Upper lobe of right lung (tissue), 1 donor: Measurements from ENCODE around the gene GRIA4. TPM values are rescaled to one million over a fixed set of nuclear protein-coding genes. Genes with fewer than 3 reads are reported as not detected.

Source experiments
- ATAC-seq: fragments of 200-7000 bp; cut with Tn5 transposase; one replicate; pipeline ENCODE4 v1.9.1; 2020; ENCODE audit warnings: mild to moderate bottlenecking, moderate library complexity
- DNase-seq: peaks from one replicate; pipeline ENCODE4 v3.0.0-alpha.2; 2020
- H3K27ac ChIP-seq: fragments of 200-600 bp; one replicate; pipeline ENCODE4 v1.8.0; 2022
- H3K27me3 ChIP-seq: fragments of 200-600 bp; one replicate; pipeline ENCODE4 v1.8.0; 2022; ENCODE audit warnings: mild to moderate bottlenecking
- H3K36me3 ChIP-seq: fragments of 200-600 bp; one replicate; pipeline ENCODE4 v1.8.0; 2022
- H3K4me1 ChIP-seq: fragments of 200-600 bp; one replicate; pipeline ENCODE4 v1.8.0; 2022
- H3K4me3 ChIP-seq: fragments of 200-600 bp; one replicate; pipeline ENCODE4 v1.8.0; 2022; ENCODE audit warnings: mild to moderate bottlenecking
- H3K9me3 ChIP-seq: fragments of 200-600 bp; one replicate; pipeline ENCODE4 v1.8.0; 2022
- intact Hi-C: fragments of 100-400 bp; cut with DNase I; formaldehyde crosslinking; loops from one replicate; pipeline ENCODE4 v1.11.0; 2022
- total RNA-seq: library from RNA; stranded (reverse); fragmentation: NEBNext Ultra II Directional; extraction: Animal tissue kit (Norgen Biotek cat#: 25700); gene quantifications from one replicate; pipeline ENCODE4 v1.2.1, GENCODE V29; 2021
- TF ChIP-seq, protein P1 (sequence below): fragments of 200-600 bp; IDR thresholded peaks from one replicate; pipeline ENCODE4 v1.8.0; 2022; ENCODE audit warnings: antibody characterized with exemption
- donor health status: DM: no; HTN: yes; CAD: no; lungs with severe emphysema.

The GRIA4 gene
- total RNA-seq, 1 donor from 2014 or later: not detected

DNA sequence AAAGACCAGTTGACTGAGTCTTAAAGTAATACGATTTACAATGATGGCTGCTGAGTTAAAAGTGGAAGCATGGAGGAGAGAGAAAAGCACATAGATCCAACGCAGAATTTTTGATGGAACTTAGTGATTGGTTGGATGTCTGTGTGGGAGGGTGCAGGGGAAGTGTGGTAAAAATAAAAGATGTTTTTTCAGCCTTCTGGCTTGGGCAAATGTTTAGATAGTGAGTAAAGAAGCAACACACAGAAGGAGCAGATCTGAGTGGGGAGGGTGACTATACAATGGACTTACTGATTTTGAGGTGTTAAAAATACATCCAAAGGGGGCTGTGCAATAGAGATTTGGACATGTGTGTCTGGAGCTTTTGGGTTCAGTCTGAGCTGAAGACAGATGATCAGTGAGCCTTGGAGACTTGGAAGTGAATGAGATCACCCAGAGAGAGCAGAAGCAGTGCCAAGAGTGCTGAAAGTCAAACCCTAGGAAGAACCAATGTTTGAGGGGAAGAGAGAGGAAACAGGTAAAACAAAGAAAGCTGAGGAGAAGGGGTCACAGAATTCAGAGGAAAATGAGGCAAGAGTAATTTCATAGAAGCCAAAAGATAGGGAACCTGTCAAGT is 8.6 kb downstream of the GRIA4 start:
- no peaks in the 10 kb centered on the region for H3K4me1 ChIP-seq
- TF ChIP-seq, protein P1, sequence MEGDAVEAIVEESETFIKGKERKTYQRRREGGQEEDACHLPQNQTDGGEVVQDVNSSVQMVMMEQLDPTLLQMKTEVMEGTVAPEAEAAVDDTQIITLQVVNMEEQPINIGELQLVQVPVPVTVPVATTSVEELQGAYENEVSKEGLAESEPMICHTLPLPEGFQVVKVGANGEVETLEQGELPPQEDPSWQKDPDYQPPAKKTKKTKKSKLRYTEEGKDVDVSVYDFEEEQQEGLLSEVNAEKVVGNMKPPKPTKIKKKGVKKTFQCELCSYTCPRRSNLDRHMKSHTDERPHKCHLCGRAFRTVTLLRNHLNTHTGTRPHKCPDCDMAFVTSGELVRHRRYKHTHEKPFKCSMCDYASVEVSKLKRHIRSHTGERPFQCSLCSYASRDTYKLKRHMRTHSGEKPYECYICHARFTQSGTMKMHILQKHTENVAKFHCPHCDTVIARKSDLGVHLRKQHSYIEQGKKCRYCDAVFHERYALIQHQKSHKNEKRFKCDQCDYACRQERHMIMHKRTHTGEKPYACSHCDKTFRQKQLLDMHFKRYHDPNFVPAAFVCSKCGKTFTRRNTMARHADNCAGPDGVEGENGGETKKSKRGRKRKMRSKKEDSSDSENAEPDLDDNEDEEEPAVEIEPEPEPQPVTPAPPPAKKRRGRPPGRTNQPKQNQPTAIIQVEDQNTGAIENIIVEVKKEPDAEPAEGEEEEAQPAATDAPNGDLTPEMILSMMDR: no peak
- intact Hi-C loops: no loop called here
- H3K27me3 ChIP-seq: no peaks in the 10 kb centered on the region
- no peaks in the 10 kb centered on the region for H3K36me3 ChIP-seq
- DNase-seq (no peak), ATAC-seq (no peak)
- no peaks in the 10 kb centered on the region for H3K9me3 ChIP-seq
- H3K27ac ChIP-seq: no peak overlapping the region
- no peak overlapping the region for H3K4me3 ChIP-seq

DNA sequence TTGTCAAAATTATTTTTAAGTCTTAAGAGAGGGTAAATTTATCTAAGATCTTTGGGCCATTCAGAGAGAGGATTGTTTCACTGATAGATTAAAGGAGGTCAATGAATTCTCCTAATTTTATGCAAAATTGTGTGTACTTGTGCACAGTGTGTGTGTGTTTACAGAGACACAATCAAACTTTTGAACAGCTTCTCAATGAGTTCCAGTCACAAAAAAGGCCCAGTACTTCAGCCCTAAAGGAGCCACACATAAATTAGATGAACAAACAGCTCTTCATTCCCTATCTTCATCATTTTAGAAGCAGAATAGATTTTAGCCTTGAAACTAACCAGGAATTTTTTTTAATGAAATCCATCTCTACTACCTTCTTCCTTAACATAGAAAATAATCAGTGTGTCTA is 9.7 kb downstream of the GRIA4 start:
- DNase-seq (no peak), ATAC-seq (no peak)
- no peaks in the 10 kb centered on the region for H3K9me3 ChIP-seq
- intact Hi-C loops: no loop called here
- H3K27me3 ChIP-seq: no peaks in the 10 kb centered on the region
- no peak overlapping the region for H3K27ac ChIP-seq
- H3K4me3 ChIP-seq: no peak overlapping the region
- TF ChIP-seq, protein P1: no peak
- H3K36me3 ChIP-seq: no peaks in the 10 kb centered on the region
- H3K4me1 ChIP-seq: no peaks in the 10 kb centered on the region

DNA sequence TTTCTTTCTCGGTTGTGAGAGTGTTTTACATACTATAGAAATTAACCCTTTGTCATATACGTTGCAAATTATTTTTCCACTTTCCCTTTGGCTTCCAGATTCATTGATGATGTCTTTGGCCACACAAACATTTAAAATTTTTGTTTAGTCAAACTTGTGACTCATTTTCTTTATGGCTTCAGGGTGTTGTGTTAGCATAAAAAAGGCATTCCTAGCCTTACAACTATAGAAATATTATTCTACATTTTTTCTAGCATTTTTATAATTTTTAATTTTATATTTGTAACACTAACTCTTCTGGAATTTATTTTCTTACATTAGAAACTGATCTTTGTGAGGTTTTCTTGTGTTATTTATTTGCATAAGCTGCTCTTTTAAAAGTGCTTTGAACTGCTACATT is 12.1 kb downstream of the GRIA4 start:
- DNase-seq: no peak
- Histone ChIP-seq H3K27ac (no peak overlapping the region), H3K27me3 (no peaks in the 10 kb centered on the region), H3K9me3 (no peaks in the 10 kb centered on the region), H3K4me1 (no peaks in the 10 kb centered on the region), H3K4me3 (no peak overlapping the region), H3K36me3 (no peaks in the 10 kb centered on the region)
- no peak for ATAC-seq
- intact Hi-C loops: no loop called here
- TF ChIP-seq, protein P1: no peak

- TF ChIP-seq, protein P1: no peak
- no peak for ATAC-seq
These were observed 22.4 kb downstream of the GRIA4 start for GRCh38 chr11:105632316-105632715.

DNA sequence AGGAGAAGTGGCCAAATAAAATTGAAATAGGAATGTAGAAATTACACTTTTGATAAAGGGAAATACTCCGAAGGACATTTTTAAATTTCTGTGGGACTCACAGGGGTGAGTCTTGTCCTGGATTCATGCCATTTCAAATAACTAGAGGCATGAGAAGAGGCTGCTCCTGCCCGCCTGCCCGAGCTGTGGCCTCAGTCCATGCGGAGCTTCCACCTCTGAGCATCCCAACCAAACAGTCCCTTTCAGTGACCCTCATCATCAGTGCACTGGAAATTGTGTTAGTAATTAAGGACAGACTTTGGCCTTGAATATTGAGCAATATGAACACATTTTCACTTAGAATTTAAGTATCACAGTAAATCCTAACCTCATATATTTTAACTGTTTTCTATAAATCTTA is 25.6 kb downstream of the GRIA4 start:
- intact Hi-C loops: no loop called here
- Histone ChIP-seq H3K27ac (no peak overlapping the region), H3K4me1 (no peaks in the 10 kb centered on the region), H3K4me3 (no peak overlapping the region), H3K27me3 (no peaks in the 10 kb centered on the region), H3K9me3 (no peaks in the 10 kb centered on the region), H3K36me3 (no peaks in the 10 kb centered on the region)
- ATAC-seq (no peak), DNase-seq (no peak)
- TF ChIP-seq, protein P1: no peak

More at GRCh38 chr11:105632316-105632715, 22.4 kb downstream of the GRIA4 start:
- no peak for DNase-seq
- Histone ChIP-seq H3K36me3 (no peaks in the 10 kb centered on the region), H3K4me3 (no peak overlapping the region), H3K9me3 (no peaks in the 10 kb centered on the region), H3K27ac (no peak overlapping the region), H3K4me1 (no peaks in the 10 kb centered on the region), H3K27me3 (no peaks in the 10 kb centered on the region)
- intact Hi-C loops: no loop called here

DNA sequence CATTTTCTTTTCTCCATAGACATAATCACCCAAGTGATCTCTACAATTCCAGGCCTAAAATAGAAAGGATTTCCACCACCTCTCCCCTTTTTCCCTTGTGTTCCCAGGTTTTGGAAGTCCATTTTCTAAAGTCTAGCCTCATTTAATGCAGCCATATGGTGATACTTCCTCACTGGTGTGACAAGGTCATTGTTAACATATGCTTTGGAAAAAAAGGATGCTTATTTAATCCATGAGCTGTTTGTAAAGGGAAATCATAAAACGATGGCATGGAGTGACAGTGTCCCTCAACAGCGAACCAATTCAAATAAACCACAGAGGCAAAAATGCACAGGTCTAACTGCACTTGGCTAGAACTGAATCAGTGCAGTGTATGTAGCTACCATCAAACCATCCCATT is 26.6 kb downstream of the GRIA4 start:
- TF ChIP-seq, protein P1: no peak
- no peaks in the 10 kb centered on the region for H3K36me3 ChIP-seq
- H3K9me3 ChIP-seq: no peaks in the 10 kb centered on the region
- intact Hi-C loops: no loop called here
- H3K27ac ChIP-seq: no peak overlapping the region
- DNase-seq: no peak
- H3K4me1 ChIP-seq: no peaks in the 10 kb centered on the region
- H3K4me3 ChIP-seq: no peak overlapping the region
- H3K27me3 ChIP-seq: no peaks in the 10 kb centered on the region
- no peak for ATAC-seq
